GM19467 (cell line): Measurements from ENCODE around the gene WDFY2.

Experiments used
- ATAC-seq: cut with Tn5 transposase; IDR thresholded peaks from one replicate; pipeline ENCODE4 v1.9.1; 2021; ENCODE audit warnings: mild to moderate bottlenecking, moderate library complexity; ENCODE audit not compliant: unreplicated experiment

Gene WDFY2

DNA sequence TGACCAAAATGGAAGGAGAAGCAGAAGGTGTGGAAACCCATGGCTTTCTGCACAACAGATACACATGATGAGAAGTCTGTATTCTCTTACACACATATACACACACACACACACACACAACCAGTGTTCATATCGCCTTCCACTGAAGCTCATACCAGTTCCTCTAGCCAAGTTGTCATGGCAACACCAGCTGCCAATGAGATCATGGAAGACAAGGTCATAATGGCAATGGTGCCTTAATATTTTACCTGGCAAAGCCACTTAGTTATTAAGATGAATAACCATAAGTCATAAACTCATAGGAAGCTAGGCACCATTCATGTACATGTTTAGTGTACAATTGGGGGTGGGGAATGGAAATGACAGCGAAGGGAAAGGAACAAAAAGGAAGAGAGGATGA is 222.3 kb downstream of the WDFY2 start:
- no peak for ATAC-seq

DNA sequence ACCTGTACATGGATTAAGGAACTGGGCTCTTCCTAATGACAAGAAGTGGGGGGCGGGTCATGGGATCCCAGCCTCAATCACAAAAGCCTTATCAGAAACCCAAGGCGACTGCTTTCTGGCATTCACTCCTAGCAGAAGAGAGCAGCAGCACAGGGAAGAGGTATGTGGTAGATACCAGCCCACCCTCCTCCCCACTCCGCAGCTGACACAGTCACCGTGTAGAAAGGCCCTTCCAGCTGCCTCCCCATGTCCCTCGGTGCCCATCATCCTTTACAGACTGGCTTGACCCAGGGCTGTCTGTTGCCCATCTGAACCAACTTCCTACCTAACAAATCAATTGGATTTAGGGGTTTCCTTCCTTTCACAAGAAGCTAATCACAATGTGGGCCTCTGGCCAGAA is 222.8 kb downstream of the WDFY2 start:
- no peak for ATAC-seq

DNA sequence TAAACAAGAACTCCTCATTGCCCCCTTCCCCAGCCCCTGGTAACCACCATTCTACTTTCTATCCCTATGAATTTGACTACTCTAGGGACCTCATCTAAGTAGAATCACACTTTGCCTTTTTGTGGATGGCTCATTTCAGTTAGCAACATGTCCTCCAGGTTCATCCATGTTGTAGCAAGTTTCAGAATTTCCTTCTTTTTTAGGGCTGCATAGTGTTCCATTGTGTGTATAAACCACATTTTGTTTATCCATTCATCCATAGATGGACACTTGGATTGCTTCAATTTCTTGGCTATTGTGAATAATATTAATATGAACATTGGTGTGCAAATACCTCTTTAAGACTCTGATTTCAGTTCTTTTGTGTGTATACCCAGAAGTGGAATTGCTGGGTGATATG is 224.5 kb downstream of the WDFY2 start:
- ATAC-seq = no peak

DNA sequence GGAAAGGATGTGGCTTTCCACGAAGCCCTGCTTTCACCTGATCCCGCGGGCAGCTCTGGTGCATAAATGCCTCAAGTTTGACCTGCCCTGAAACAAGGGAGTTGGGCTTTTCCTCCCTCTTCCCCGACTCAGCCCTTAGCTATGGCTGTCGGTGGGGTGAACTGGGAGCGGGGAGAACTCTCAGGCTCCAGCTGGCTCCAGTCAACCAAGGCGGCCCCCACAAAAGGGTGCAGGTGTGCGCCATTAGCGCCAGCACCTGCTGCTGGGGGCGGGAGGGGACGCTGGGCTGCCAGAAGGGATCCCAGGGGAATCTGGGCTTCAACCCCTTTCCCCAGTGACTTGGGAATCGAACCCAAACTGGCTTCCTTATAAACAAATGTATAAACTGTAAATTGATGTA is 226.8 kb downstream of the WDFY2 start:
- no peak for ATAC-seq

DNA sequence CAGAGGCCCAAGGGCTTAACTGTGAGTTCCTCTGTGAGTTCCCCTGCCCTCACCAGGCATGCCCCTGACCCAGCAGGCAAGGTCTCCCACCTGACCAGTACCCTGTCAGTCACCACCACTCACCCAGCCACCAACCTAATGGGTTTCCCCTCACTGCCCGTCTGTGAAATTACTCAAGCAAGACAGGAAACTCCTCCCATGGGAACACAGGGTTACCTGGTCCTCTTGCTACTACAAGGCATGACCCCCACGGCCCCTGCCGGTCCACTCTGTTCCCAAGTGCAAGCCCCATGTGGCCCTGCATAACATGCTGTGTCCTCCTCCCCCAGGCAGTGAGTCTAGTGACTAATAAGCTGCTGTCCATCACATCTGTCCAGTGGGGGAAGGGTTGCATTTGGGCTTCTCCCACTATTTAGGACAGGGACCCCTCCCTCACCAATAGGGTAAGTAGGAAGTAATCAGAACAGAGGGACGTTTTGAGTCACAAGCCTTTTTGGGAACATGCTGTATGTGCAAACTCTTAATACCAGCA is 227.7 kb downstream of the WDFY2 start:
- ATAC-seq = no peak

DNA sequence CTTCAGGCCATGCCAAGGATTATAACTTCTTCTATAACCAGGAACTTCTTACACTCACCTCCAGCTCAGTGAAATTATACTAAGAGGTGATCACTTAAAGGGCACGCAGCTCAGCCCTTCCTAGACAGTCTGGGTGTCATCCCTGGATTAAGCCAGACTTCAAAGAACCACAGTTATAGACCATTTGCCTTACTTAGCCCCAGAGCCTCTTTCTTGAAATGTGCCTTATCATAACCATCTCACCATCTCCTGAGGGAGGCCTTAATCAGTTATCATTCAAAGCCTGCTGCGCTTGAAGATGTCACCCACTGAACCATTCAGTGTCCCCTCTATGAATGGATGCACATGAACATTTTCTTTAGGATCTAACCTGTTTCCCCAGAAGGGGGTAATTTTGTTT is 229.8 kb downstream of the WDFY2 start:
- ATAC-seq = no peak

DNA sequence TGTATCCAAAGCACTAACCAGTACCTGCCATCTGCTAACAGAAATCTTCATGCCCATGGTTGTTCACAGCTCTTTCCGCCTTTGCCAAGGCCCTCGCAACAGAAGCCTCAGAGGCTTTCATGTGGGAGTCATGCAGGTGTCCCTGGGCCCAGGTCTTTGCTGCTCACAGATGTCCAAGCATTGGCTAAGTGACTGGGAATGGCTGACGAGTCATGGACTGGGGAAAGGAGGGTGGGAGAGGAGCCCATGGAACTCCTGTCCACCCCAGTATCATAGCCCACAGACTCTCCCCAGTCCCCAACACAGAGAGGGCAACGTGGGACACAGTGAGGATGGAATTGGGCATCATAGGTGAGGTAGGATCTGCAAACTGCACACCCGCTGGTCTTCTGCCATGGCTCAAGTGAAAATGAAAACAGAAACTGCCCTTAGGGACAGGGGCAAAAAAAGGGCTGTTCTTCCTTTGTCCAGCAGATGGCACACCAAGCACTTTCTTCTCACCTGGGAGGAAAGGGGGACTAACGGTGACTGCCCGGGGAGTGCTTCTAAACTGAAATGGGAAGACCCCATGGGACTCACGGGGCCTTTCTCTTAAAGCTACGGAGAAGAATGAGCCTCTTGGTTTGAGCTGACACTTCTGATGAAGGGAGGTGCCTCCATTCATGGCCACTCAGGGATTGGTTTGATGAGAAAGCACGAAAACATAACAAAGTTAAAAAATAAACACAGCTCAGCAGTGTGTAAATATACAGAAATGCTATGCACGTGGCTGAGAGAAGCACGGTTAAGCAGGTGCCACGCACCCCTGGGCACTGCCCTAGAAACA is 230.8 kb downstream of the WDFY2 start:
- ATAC-seq = peak; percentile 69

DNA sequence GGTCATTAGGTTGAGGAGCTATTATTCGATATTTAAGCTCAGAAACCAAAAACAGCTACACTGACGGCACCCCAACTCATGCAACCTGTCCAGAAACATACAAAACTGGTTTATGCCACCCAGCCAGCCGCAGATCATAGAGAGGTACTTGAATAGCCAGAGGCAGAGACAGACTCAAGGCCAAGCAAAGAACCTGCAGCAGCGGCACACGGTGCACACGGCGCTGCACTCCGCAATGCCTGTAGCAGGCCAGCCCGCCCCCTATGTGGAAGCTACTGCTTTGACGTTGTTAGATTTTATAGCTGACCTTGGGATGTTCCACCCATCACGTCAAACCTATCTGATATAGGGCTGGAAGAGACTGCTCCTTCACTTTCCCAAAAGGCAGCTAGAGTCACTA is 231.6 kb downstream of the WDFY2 start:
- no peak for ATAC-seq

DNA sequence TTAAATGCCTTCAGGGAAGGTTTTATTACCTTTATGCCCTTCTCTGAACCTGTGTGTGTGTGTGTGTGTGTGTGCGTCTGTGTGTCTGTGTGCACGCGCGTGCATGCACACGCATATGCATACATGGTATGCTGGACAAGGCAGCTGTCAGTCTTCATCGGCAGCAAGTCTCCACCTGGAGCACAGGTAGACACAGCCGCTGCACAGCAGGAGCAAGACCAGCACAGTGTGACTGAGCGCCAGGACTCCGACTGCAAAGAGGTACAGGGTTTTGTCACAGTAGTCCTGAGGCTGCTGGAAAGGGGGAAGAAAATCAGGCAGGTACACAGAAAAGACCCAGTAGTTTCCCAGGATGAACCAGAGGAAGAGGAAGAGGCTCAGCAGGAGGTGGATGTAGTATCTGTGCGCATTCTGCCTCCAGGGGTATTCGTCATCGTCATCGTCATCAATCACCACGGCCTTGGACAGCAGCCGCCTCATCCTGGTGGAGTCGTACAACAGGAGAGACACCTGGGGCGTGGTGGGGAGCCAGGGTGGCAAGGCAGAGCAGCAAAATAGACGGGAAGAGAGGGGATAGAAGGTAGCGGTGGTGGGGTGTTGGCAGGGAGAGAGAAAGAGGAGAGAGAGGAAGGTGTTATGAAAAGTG is 232.5 kb downstream of the WDFY2 start:
- ATAC-seq = no peak
